ENCODE data around the gene STAT3.

Gene STAT3

DNA sequence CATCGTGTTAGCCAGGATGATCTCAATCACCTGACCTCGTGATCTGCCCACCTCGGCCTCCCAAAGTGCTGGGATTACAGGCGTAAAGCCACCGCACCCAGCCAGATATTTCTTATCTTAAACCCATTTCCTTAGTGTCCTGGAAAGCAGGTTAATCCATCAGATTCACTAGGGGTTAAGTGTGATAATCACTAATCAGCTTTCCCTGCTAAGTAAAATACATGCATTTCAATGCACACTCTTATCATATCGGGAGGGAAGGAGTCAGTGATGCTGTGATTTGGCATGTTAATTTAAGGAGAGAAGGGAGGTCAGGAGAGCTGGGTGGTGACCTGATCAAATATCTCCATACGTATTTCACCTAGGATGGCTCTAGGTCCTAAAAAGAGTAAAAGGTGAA lies 29.1 kb downstream of the STAT3 start:
- TF ChIP-seq EZH2phosphoT487 (conservative IDR thresholded peaks at IDR 0.05; ENCODE audit: low read length): no peak
- TF ChIP-seq, protein P1, sequence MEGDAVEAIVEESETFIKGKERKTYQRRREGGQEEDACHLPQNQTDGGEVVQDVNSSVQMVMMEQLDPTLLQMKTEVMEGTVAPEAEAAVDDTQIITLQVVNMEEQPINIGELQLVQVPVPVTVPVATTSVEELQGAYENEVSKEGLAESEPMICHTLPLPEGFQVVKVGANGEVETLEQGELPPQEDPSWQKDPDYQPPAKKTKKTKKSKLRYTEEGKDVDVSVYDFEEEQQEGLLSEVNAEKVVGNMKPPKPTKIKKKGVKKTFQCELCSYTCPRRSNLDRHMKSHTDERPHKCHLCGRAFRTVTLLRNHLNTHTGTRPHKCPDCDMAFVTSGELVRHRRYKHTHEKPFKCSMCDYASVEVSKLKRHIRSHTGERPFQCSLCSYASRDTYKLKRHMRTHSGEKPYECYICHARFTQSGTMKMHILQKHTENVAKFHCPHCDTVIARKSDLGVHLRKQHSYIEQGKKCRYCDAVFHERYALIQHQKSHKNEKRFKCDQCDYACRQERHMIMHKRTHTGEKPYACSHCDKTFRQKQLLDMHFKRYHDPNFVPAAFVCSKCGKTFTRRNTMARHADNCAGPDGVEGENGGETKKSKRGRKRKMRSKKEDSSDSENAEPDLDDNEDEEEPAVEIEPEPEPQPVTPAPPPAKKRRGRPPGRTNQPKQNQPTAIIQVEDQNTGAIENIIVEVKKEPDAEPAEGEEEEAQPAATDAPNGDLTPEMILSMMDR (IDR thresholded peaks at IDR 0.05; ENCODE audit: insufficient read depth, low read length, poor library complexity, severe bottlenecking): no peak
- Histone ChIP-seq H3K79me2 (ENCODE audit: insufficient read depth, low read length) (no peaks in the 10 kb centered on the region), H3K9ac (ENCODE audit: low read length) (no peak overlapping the region), H3K9me3 (ENCODE audit: insufficient read depth, low read length) (no peaks in the 10 kb centered on the region), H4K20me1 (ENCODE audit: low read depth, low read length) (peaks cover 5% of the 10 kb centered on the region; the same call in 1 of the 2 replicates), H3K4me3 (ENCODE audit: insufficient read depth, low read length, poor library complexity, severe bottlenecking) (no peak overlapping the region), H3K36me3 (ENCODE audit: low read length) (no peaks in the 10 kb centered on the region), H3K4me2 (ENCODE audit: low read depth, low read length, poor library complexity, severe bottlenecking) (no peak overlapping the region), H3K27ac (ENCODE audit: low read depth, low read length) (no peak overlapping the region), H3K27me3 (ENCODE audit: low read length) (no peaks in the 10 kb centered on the region), H3F3A (ENCODE audit: insufficient read depth) (no peaks in the 10 kb centered on the region), H3K9me2 (replicated peaks; ENCODE audit: insufficient read depth, low read length) (no peaks in the 10 kb centered on the region), H2AFZ (ENCODE audit: low read depth, low read length, severe bottlenecking) (no peak overlapping the region)

DNA sequence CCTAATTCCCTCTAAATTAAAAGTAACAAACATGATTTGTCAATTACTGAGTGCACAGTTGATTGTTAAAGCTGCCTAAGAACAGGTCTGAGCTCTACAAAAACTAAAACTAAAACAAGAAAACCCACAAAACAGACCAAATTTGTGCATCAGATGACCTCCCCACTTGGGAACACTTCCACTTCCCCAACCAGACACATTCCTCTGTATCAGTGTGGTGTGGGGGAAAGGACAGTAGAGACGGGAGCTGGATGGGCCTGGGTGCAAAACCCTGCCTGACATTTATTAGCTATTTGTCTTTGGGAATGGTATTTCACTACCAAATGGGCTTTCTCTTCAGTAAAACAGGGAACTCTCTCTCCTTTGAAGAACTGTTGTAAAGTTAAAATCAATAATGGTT lies 29.8 kb downstream of the STAT3 start:
- no peak overlapping the region for H3K4me3 ChIP-seq (ENCODE audit: insufficient read depth, low read length, poor library complexity, severe bottlenecking)
- H3K27ac ChIP-seq (ENCODE audit: low read depth, low read length): no peak overlapping the region
- no peaks in the 10 kb centered on the region for H3K27me3 ChIP-seq (ENCODE audit: low read length)
- H3F3A ChIP-seq (ENCODE audit: insufficient read depth): no peaks in the 10 kb centered on the region
- H3K79me2 ChIP-seq (ENCODE audit: insufficient read depth, low read length): no peaks in the 10 kb centered on the region
- TF ChIP-seq EZH2phosphoT487 (conservative IDR thresholded peaks at IDR 0.05; ENCODE audit: low read length): no peak
- TF ChIP-seq, protein P1 (IDR thresholded peaks at IDR 0.05; ENCODE audit: insufficient read depth, low read length, poor library complexity, severe bottlenecking): no peak
- no peak overlapping the region for H2AFZ ChIP-seq (ENCODE audit: low read depth, low read length, severe bottlenecking)
- H3K9ac ChIP-seq (ENCODE audit: low read length): no peak overlapping the region
- peaks cover 5% of the 10 kb centered on the region; the same call in 1 of the 2 replicates for H4K20me1 ChIP-seq (ENCODE audit: low read depth, low read length)
- no peaks in the 10 kb centered on the region for H3K36me3 ChIP-seq (ENCODE audit: low read length)
- no peaks in the 10 kb centered on the region for H3K9me3 ChIP-seq (ENCODE audit: insufficient read depth, low read length)
- no peak overlapping the region for H3K4me2 ChIP-seq (ENCODE audit: low read depth, low read length, poor library complexity, severe bottlenecking)
- H3K9me2 ChIP-seq (replicated peaks; ENCODE audit: insufficient read depth, low read length): no peaks in the 10 kb centered on the region

DNA sequence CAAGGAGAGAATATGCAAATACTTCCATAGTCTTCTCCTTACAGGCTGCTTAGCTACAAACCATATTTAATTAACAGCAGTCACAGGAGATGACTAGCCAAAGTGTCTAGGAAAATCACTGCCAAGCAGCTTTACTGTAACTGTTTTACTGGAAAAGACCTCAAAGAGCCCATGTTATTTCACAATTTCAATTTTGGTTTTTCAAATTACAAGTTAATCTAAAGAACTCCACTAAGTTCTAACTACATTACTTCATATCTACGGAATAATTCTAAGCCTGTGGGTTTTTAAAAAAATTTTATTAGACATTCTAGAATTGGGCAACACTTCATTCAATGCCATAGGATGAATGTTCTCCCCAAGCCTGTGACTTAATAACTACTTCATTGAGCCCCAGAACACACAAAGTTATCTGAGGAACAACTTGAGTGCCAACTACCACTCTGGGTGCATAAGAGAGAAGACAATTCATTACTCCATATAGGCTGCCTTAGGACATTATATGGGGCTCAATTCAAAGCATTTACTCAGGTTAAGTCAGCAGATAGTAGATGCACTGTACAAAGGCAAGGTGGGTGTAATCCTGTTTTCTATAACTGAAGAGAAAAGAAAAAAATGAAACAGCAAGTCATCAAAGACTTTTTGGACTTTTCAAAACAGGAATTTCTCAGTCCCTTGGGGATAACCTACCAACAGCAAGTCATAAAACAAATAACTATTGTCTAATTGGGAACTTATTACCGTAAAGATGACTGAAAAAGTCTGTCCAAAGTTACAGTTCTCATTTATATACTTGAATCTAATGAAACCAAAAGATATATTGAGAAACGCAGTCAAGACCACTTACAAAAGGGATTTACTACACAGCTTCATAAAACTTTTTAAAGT lies 33.0 kb downstream of the STAT3 start:
- no peak overlapping the region for H3K4me2 ChIP-seq (ENCODE audit: low read depth, low read length, poor library complexity, severe bottlenecking)
- H4K20me1 ChIP-seq (ENCODE audit: low read depth, low read length): no peaks in the 10 kb centered on the region
- no peak overlapping the region for H2AFZ ChIP-seq (ENCODE audit: low read depth, low read length, severe bottlenecking)
- H3K9ac ChIP-seq (ENCODE audit: low read length): no peak overlapping the region
- H3K9me2 ChIP-seq (replicated peaks; ENCODE audit: insufficient read depth, low read length): no peaks in the 10 kb centered on the region
- no peak for TF ChIP-seq EZH2phosphoT487 (conservative IDR thresholded peaks at IDR 0.05; ENCODE audit: low read length)
- TF ChIP-seq, protein P1 (IDR thresholded peaks at IDR 0.05; ENCODE audit: insufficient read depth, low read length, poor library complexity, severe bottlenecking): no peak
- H3K4me3 ChIP-seq (ENCODE audit: insufficient read depth, low read length, poor library complexity, severe bottlenecking): no peak overlapping the region
- no peaks in the 10 kb centered on the region for H3F3A ChIP-seq (ENCODE audit: insufficient read depth)
- H3K79me2 ChIP-seq (ENCODE audit: insufficient read depth, low read length): no peaks in the 10 kb centered on the region
- no peaks in the 10 kb centered on the region for H3K36me3 ChIP-seq (ENCODE audit: low read length)
- no peaks in the 10 kb centered on the region for H3K27me3 ChIP-seq (ENCODE audit: low read length)
- no peaks in the 10 kb centered on the region for H3K9me3 ChIP-seq (ENCODE audit: insufficient read depth, low read length)
- no peak overlapping the region for H3K27ac ChIP-seq (ENCODE audit: low read depth, low read length)

Measured in SU-DHL-6 (cell line).